Mesenchymal stem cell (in vitro differentiated cells and primary cell): Measurements from ENCODE around the gene IL12RB1.
"Not testable (repeated sequence)": the region's sequence is repeated elsewhere in the genome, so short reads cannot be mapped to it uniquely, and the experiment has no call there.

Source experiments
- DNase-seq: peaks from one replicate; pipeline ENCODE4 v3.0.0-alpha.2; 2013
- H2AFZ ChIP-seq: one replicate; pipeline ENCODE4 v1.6.1; 2013; ENCODE audit warnings: low read depth, mild to moderate bottlenecking, control low read depth, inconsistent platforms, low read length, moderate library complexity
- H2AK5ac ChIP-seq: 2 replicates; pipeline ENCODE4 v1.6.1; 2013; ENCODE audit warnings: low read length, moderate library complexity, mild to moderate bottlenecking, inconsistent platforms; ENCODE audit not compliant: severe bottlenecking
- H2BK120ac ChIP-seq: one replicate; pipeline ENCODE4 v1.6.1; 2013; ENCODE audit warnings: low read depth, mild to moderate bottlenecking, inconsistent platforms, low read length, moderate library complexity
- H2BK12ac ChIP-seq, 2 experiments: one replicate each; pipeline ENCODE4 v1.6.1; 2013; ENCODE audit warnings: inconsistent platforms in 2 of 2, low read length in 2 of 2, mild to moderate bottlenecking in 2 of 2, moderate library complexity in 2 of 2, control low read depth in 1 of 2
- H2BK15ac ChIP-seq: one replicate; pipeline ENCODE4 v1.6.1; 2013; ENCODE audit warnings: mild to moderate bottlenecking, low read depth, inconsistent platforms; ENCODE audit not compliant: poor library complexity, severe bottlenecking
- H2BK5ac ChIP-seq: 2 replicates; pipeline ENCODE4 v1.6.1; 2013; ENCODE audit warnings: low read depth, mild to moderate bottlenecking, low read length, control low read depth, inconsistent platforms; ENCODE audit not compliant: poor library complexity, severe bottlenecking
- H3K14ac ChIP-seq, 2 experiments: one replicate each; pipeline ENCODE4 v1.6.1; 2013; ENCODE audit warnings: inconsistent platforms in 2 of 2, low read length in 2 of 2, control low read depth in 1 of 2, mild to moderate bottlenecking in 1 of 2, moderate library complexity in 1 of 2
- H3K18ac ChIP-seq, 2 experiments: one replicate each; pipeline ENCODE4 v1.6.1; 2013; ENCODE audit warnings: inconsistent platforms in 2 of 2, low read length in 2 of 2, control low read depth in 1 of 2, low read depth in 1 of 2, mild to moderate bottlenecking in 1 of 2
- H3K23ac ChIP-seq, 2 experiments: one replicate each; pipeline ENCODE4 v1.6.1; 2013; ENCODE audit warnings: inconsistent platforms in 2 of 2, low read length in 2 of 2, mild to moderate bottlenecking in 2 of 2, moderate library complexity in 2 of 2, control low read depth in 1 of 2
- H3K27ac ChIP-seq: 2 replicates; pipeline ENCODE4 v1.5.1; 2013; ENCODE audit warnings: mild to moderate bottlenecking, moderate library complexity, low read length, control low read depth, inconsistent platforms; ENCODE audit not compliant: poor library complexity, severe bottlenecking
- H3K27me3 ChIP-seq, 2 experiments: 2 replicates each; pipeline versions ENCODE4 v1.6.1 to v1.7.0; 2013; ENCODE audit warnings: low read length in 2 of 2, mild to moderate bottlenecking in 2 of 2, moderate library complexity in 2 of 2, control low read depth in 1 of 2, inconsistent platforms in 1 of 2; ENCODE audit not compliant: control insufficient read depth in 1 of 2, insufficient read depth in 1 of 2
- H3K36me3 ChIP-seq, 2 experiments: 2 replicates each; pipeline versions ENCODE4 v1.6.1 to v1.7.0; 2013; ENCODE audit warnings: low read length in 2 of 2, control low read depth in 1 of 2, inconsistent platforms in 1 of 2, low read depth in 1 of 2, mild to moderate bottlenecking in 1 of 2; ENCODE audit not compliant: insufficient read depth in 2 of 2, control insufficient read depth in 1 of 2
- H3K4ac ChIP-seq, 2 experiments: one replicate each; pipeline ENCODE4 v1.6.1; 2013; ENCODE audit warnings: inconsistent platforms in 2 of 2, low read length in 2 of 2, mild to moderate bottlenecking in 2 of 2, moderate library complexity in 2 of 2, control low read depth in 1 of 2, low read depth in 1 of 2
- H3K4me1 ChIP-seq: 2 replicates; pipeline ENCODE4 v1.6.1; 2013; ENCODE audit warnings: low read depth, low read length, control low read depth; ENCODE audit not compliant: control insufficient read depth, insufficient read depth
- H3K4me2 ChIP-seq: 2 replicates; pipeline ENCODE4 v1.6.1; 2013; ENCODE audit warnings: low read length, mild to moderate bottlenecking, inconsistent platforms; ENCODE audit not compliant: poor library complexity, severe bottlenecking
- H3K4me3 ChIP-seq, 2 experiments: 2 replicates each; pipeline versions ENCODE4 v1.5.1 to v1.7.0; 2013; ENCODE audit warnings: low read length in 2 of 2, mild to moderate bottlenecking in 2 of 2, control low read depth in 1 of 2, low read depth in 1 of 2; ENCODE audit not compliant: insufficient read depth in 1 of 2
- H3K79me1 ChIP-seq: replicated peaks from 2 replicates; pipeline ENCODE4 v1.6.1; 2013; ENCODE audit warnings: mild to moderate bottlenecking, control low read depth, low read length, inconsistent platforms; ENCODE audit not compliant: poor library complexity, severe bottlenecking
- H3K9ac ChIP-seq: 2 replicates; pipeline ENCODE4 v1.7.0; 2013; ENCODE audit warnings: mild to moderate bottlenecking, low read length, moderate library complexity
- H3K9me3 ChIP-seq: 2 replicates; pipeline ENCODE4 v1.7.0; 2013; ENCODE audit warnings: mild to moderate bottlenecking, low read length; ENCODE audit not compliant: control insufficient read depth
- H4K8ac ChIP-seq: one replicate; pipeline ENCODE4 v1.6.1; 2013; ENCODE audit warnings: inconsistent platforms, mild to moderate bottlenecking, low read length, moderate library complexity
- H4K91ac ChIP-seq: one replicate; pipeline ENCODE4 v1.6.1; 2013; ENCODE audit warnings: mild to moderate bottlenecking, low read length, inconsistent platforms
- WGBS: methylation state at CpG from one replicate; pipeline ENCODE4 v1.1.7; 2013; ENCODE audit warnings: mixed read lengths; 5-methylcytosine and 5-hydroxymethylcytosine counted together

IL12RB1 gene

GRCh38 chr19:18108897-18109296, 22.2 kb upstream of the IL12RB1 start:
- Histone ChIP-seq H3K14ac (no peak overlapping the region), H2BK120ac (no peak overlapping the region), H2BK5ac (no peak overlapping the region), H3K36me3 (peaks cover 2 to 5% of the 10 kb centered on the region in 2 experiments), H3K4me2 (no peak overlapping the region), H2BK15ac (peak overlapping the region; percentile 60), H3K9ac (no peak overlapping the region), H3K4me1 (peaks cover 23% of the 10 kb centered on the region), H3K18ac (no peak overlapping the region), H3K9me3 (no peaks in the 10 kb centered on the region), H2BK12ac (peak overlapping the region in 1 of 2 experiments; percentile 19), H3K4me3 (no peak overlapping the region), H3K27me3 (no peaks in the 10 kb centered on the region), H3K4ac (no peak overlapping the region), H4K8ac (no peak overlapping the region), H2AFZ (no peak overlapping the region), H4K91ac (no peak overlapping the region), H3K27ac (no peak overlapping the region), H3K23ac (no peak overlapping the region), H2AK5ac (no peak overlapping the region), H3K79me1 (peaks cover 3% of the 10 kb centered on the region)
- WGBS, result 79% methylated on average over 2 of the region's 2 CpGs
- no peak for DNase-seq

GRCh38 chr19:18107235-18107634, 20.5 kb upstream of the IL12RB1 start:
- H3K79me1 ChIP-seq, result peaks cover 3% of the 10 kb centered on the region
- H3K36me3 ChIP-seq, result peaks cover 0 to 2% of the 10 kb centered on the region in 2 experiments
- no peaks in the 10 kb centered on the region for H3K9me3 ChIP-seq
- no peak overlapping the region for H3K4me3 ChIP-seq
- no peak overlapping the region for H3K4ac ChIP-seq
- no peak overlapping the region for H2BK12ac ChIP-seq
- H2BK15ac ChIP-seq, result no peak overlapping the region
- H2AK5ac ChIP-seq, result no peak overlapping the region
- no peak overlapping the region for H3K4me2 ChIP-seq
- H3K27me3 ChIP-seq, result no peaks in the 10 kb centered on the region
- H3K23ac ChIP-seq, result peak overlapping the region in 1 of 2 experiments; percentile 9
- peaks cover 23% of the 10 kb centered on the region for H3K4me1 ChIP-seq
- H3K18ac ChIP-seq, result no peak overlapping the region
- H3K14ac ChIP-seq, result no peak overlapping the region
- H3K27ac ChIP-seq, result no peak overlapping the region
- no peak for DNase-seq
- 90% methylated on average over 6 of the region's 9 CpGs for WGBS
- no peak overlapping the region for H4K8ac ChIP-seq
- no peak overlapping the region for H3K9ac ChIP-seq
- no peak overlapping the region for H2BK5ac ChIP-seq
- H2AFZ ChIP-seq, result no peak overlapping the region
- no peak overlapping the region for H2BK120ac ChIP-seq
- no peak overlapping the region for H4K91ac ChIP-seq

GRCh38 chr19:18105259-18105658, 18.5 kb upstream of the IL12RB1 start:
- DNase-seq, H3K4me2 ChIP-seq, H2AK5ac ChIP-seq, H3K14ac ChIP-seq, H3K27ac ChIP-seq, H3K18ac ChIP-seq, H3K36me3 ChIP-seq, H3K9ac ChIP-seq, H2BK12ac ChIP-seq, H2BK120ac ChIP-seq, H4K8ac ChIP-seq, H3K4me3 ChIP-seq, H3K79me1 ChIP-seq, H4K91ac ChIP-seq, H3K23ac ChIP-seq, H3K9me3 ChIP-seq, H2BK15ac ChIP-seq, H2BK5ac ChIP-seq, H3K4ac ChIP-seq, H2AFZ ChIP-seq: not testable (repeated sequence)
- 86% methylated on average over 7 of the region's 7 CpGs for WGBS
- H3K4me1 ChIP-seq, result peaks cover 20% of the 10 kb centered on the region
- H3K27me3 ChIP-seq, result peaks cover 12 to 13% of the 10 kb centered on the region in 2 experiments

GRCh38 chr19:18104793-18105131, 18.0 kb upstream of the IL12RB1 start:
- H2AK5ac ChIP-seq, result no peak overlapping the region
- WGBS, result 65% methylated on average over 5 of the region's 5 CpGs
- no peak overlapping the region for H2BK15ac ChIP-seq
- H3K9ac ChIP-seq, result peak overlapping the region; percentile 81
- H3K4ac ChIP-seq, result peak overlapping the region in 1 of 2 experiments; percentile 20
- peak overlapping the region in 1 of 2 experiments; percentile 75 for H2BK12ac ChIP-seq
- peak overlapping the region; percentile 91 for H3K4me2 ChIP-seq
- H2AFZ ChIP-seq, result peak overlapping the region; percentile 87
- DNase-seq, result no peak
- H3K9me3 ChIP-seq, result no peaks in the 10 kb centered on the region
- no peak overlapping the region for H3K27ac ChIP-seq
- H3K4me3 ChIP-seq, result peak overlapping the region; percentile 45 to 77
- H3K18ac ChIP-seq, result peak overlapping the region in 1 of 2 experiments; percentile 72
- H4K8ac ChIP-seq, result peak overlapping the region; percentile 79
- no peak overlapping the region for H4K91ac ChIP-seq
- H3K79me1 ChIP-seq, result no peaks in the 10 kb centered on the region
- no peaks in the 10 kb centered on the region for H3K36me3 ChIP-seq
- peaks cover 14 to 16% of the 10 kb centered on the region in 2 experiments for H3K27me3 ChIP-seq
- H2BK5ac ChIP-seq, result no peak overlapping the region
- H2BK120ac ChIP-seq, result no peak overlapping the region
- no peak overlapping the region for H3K23ac ChIP-seq
- H3K14ac ChIP-seq, result no peak overlapping the region
- peaks cover 16% of the 10 kb centered on the region for H3K4me1 ChIP-seq
